MM.1S (cell line): ENCODE measurements around the gene ARHGAP32.

Experiments
- DNase-seq: peaks from one replicate; pipeline ENCODE4 v3.0.0-alpha.2; 2015
- H2AFZ ChIP-seq: fragments of 300-600 bp; sonication (generic); 2 replicates; pipeline ENCODE4 v1.6.0; 2016; ENCODE audit warnings: antibody characterized with exemption, low read length
- H3F3A ChIP-seq: fragments of 300-600 bp; sonication (generic); 2 replicates; pipeline ENCODE4 v1.6.1; 2016; ENCODE audit warnings: mild to moderate bottlenecking, antibody characterized with exemption, low read length, moderate library complexity, mixed read lengths; ENCODE audit not compliant: insufficient read depth
- H3K27ac ChIP-seq: fragments of 300-600 bp; sonication (generic); 2 replicates; pipeline ENCODE4 v1.5.1; 2016; ENCODE audit warnings: mild to moderate bottlenecking, low read length
- H3K27me3 ChIP-seq: fragments of 300-600 bp; sonication (generic); replicated peaks from 2 replicates; pipeline ENCODE4 v1.6.0; 2016; ENCODE audit warnings: low read length; ENCODE audit not compliant: insufficient read depth
- H3K36me3 ChIP-seq: fragments of 300-600 bp; sonication (generic); replicated peaks from 2 replicates; pipeline ENCODE4 v1.6.1; 2016; ENCODE audit warnings: mild to moderate bottlenecking, low read length, mixed read lengths; ENCODE audit not compliant: insufficient read depth
- H3K4me1 ChIP-seq: fragments of 300-600 bp; sonication (generic); 2 replicates; pipeline ENCODE4 v1.6.1; 2016; ENCODE audit warnings: low read length, mixed read lengths
- H3K4me2 ChIP-seq: fragments of 300-600 bp; sonication (generic); 2 replicates; pipeline ENCODE4 v1.6.0; 2016; ENCODE audit warnings: low read depth, low read length
- H3K4me3 ChIP-seq: fragments of 300-600 bp; sonication (generic); 2 replicates; pipeline ENCODE4 v1.5.1; 2016; ENCODE audit warnings: low read length, mixed read lengths
- H3K79me2 ChIP-seq: fragments of 300-600 bp; sonication (generic); 2 replicates; pipeline ENCODE4 v1.6.1; 2016; ENCODE audit warnings: mixed run types, low read length, mixed read lengths
- H3K9ac ChIP-seq: fragments of 300-600 bp; sonication (generic); 2 replicates; pipeline ENCODE4 v1.6.1; 2016; ENCODE audit warnings: low read length, mixed read lengths
- H3K9me2 ChIP-seq: fragments of 300-600 bp; sonication (generic); replicated peaks from 2 replicates; pipeline ENCODE4 v1.6.1; 2016; ENCODE audit warnings: mild to moderate bottlenecking, low read length, mixed read lengths; ENCODE audit not compliant: insufficient read depth
- H3K9me3 ChIP-seq: fragments of 300-600 bp; sonication (generic); replicated peaks from 2 replicates; pipeline ENCODE4 v1.6.1; 2016; ENCODE audit warnings: mild to moderate bottlenecking, low read length, mixed read lengths; ENCODE audit not compliant: insufficient read depth
- H4K20me1 ChIP-seq: fragments of 300-600 bp; sonication (generic); 2 replicates; pipeline ENCODE4 v1.6.1; 2016; ENCODE audit warnings: mild to moderate bottlenecking, low read length, moderate library complexity, mixed read lengths; ENCODE audit not compliant: insufficient read depth
- CTCF ChIP-seq: fragments of 300-600 bp; sonication (generic); IDR thresholded peaks from 2 replicates; pipeline ENCODE4 v1.5.1; 2016; ENCODE audit warnings: antibody characterized with exemption, low read length, mixed read lengths
- EZH2 ChIP-seq: fragments of 300-600 bp; sonication (generic); optimal IDR thresholded peaks from 2 replicates; pipeline ENCODE3; 2017; ENCODE audit warnings: low read depth, mild to moderate bottlenecking, antibody characterized with exemption, low read length, mixed read lengths
- EZH2phosphoT487 ChIP-seq: fragments of 300-600 bp; sonication (generic); IDR thresholded peaks from 2 replicates; pipeline ENCODE4 v1.6.1; 2018; ENCODE audit warnings: antibody characterized with exemption, low read length

ARHGAP32 gene

GRCh38 chr11:128919216-128919615, 272.9 kb downstream of the ARHGAP32 start:
- H3K79me2 ChIP-seq: no peaks in the 10 kb centered on the region
- H3K4me1 ChIP-seq: peaks cover 7% of the 10 kb centered on the region; the same call in 1 of the 2 replicates
- H3K4me3 ChIP-seq: no peak overlapping the region
- H4K20me1 ChIP-seq: no peaks in the 10 kb centered on the region
- no peak overlapping the region for H2AFZ ChIP-seq
- DNase-seq: no peak
- H3K9me2 ChIP-seq: no peaks in the 10 kb centered on the region
- no peaks in the 10 kb centered on the region for H3K9me3 ChIP-seq
- no peak overlapping the region for H3K4me2 ChIP-seq
- H3K27ac ChIP-seq: no peak overlapping the region
- no peak overlapping the region for H3K9ac ChIP-seq
- no peaks in the 10 kb centered on the region for H3K27me3 ChIP-seq
- no peaks in the 10 kb centered on the region for H3K36me3 ChIP-seq
- H3F3A ChIP-seq: no peaks in the 10 kb centered on the region
- no peak for TF ChIP-seq EZH2phosphoT487
- no peak for TF ChIP-seq EZH2
- no peak for TF ChIP-seq CTCF

GRCh38 chr11:128917144-128917724, 274.9 kb downstream of the ARHGAP32 start:
- DNase-seq: no peak
- no peaks in the 10 kb centered on the region for H3K79me2 ChIP-seq
- no peaks in the 10 kb centered on the region for H3F3A ChIP-seq
- peaks cover 7% of the 10 kb centered on the region; the same call in 1 of the 2 replicates for H3K4me1 ChIP-seq
- H3K27me3 ChIP-seq: no peaks in the 10 kb centered on the region
- no peak for TF ChIP-seq EZH2
- no peak overlapping the region for H3K4me3 ChIP-seq
- H3K27ac ChIP-seq: no peak overlapping the region
- H3K9ac ChIP-seq: no peak overlapping the region
- no peaks in the 10 kb centered on the region for H3K36me3 ChIP-seq
- H3K9me3 ChIP-seq: no peaks in the 10 kb centered on the region
- H4K20me1 ChIP-seq: no peaks in the 10 kb centered on the region
- no peak overlapping the region for H2AFZ ChIP-seq
- H3K9me2 ChIP-seq: no peaks in the 10 kb centered on the region
- no peak overlapping the region for H3K4me2 ChIP-seq

- no peak for DNase-seq
- Histone ChIP-seq H3F3A (no peaks in the 10 kb centered on the region), H3K27me3 (no peaks in the 10 kb centered on the region), H3K27ac (no peak overlapping the region), H3K9me3 (no peaks in the 10 kb centered on the region), H3K9ac (no peak overlapping the region), H3K4me1 (peaks cover 7% of the 10 kb centered on the region; the same call in 1 of the 2 replicates), H3K36me3 (no peaks in the 10 kb centered on the region), H4K20me1 (no peaks in the 10 kb centered on the region), H2AFZ (no peak overlapping the region), H3K9me2 (no peaks in the 10 kb centered on the region), H3K4me3 (no peak overlapping the region), H3K4me2 (no peak overlapping the region), H3K79me2 (no peaks in the 10 kb centered on the region)
- no peak for TF ChIP-seq CTCF
- TF ChIP-seq EZH2phosphoT487: no peak
- no peak for TF ChIP-seq EZH2
These were observed 275.4 kb downstream of the ARHGAP32 start for GRCh38 chr11:128916681-128917080.

- TF ChIP-seq CTCF (no peak), EZH2phosphoT487 (no peak), EZH2 (no peak)
- no peak overlapping the region for H2AFZ ChIP-seq
- H3K4me3 ChIP-seq: no peak overlapping the region
- H3K4me2 ChIP-seq: no peak overlapping the region
- H3K27ac ChIP-seq: no peak overlapping the region
- H4K20me1 ChIP-seq: no peaks in the 10 kb centered on the region
- no peaks in the 10 kb centered on the region for H3K36me3 ChIP-seq
- H3K4me1 ChIP-seq: peaks cover 7% of the 10 kb centered on the region; the same call in 1 of the 2 replicates
- no peaks in the 10 kb centered on the region for H3K27me3 ChIP-seq
- no peaks in the 10 kb centered on the region for H3K79me2 ChIP-seq
- no peak for DNase-seq
- H3K9me3 ChIP-seq: no peaks in the 10 kb centered on the region
- no peak overlapping the region for H3K9ac ChIP-seq
- H3F3A ChIP-seq: no peaks in the 10 kb centered on the region
- H3K9me2 ChIP-seq: no peaks in the 10 kb centered on the region
These were observed 276.0 kb downstream of the ARHGAP32 start for GRCh38 chr11:128916037-128916572.
